Testis (tissue), 2 donors: Measurements from ENCODE around the gene IGFBP3.

Experiments
- POLR2A ChIP-seq: fragments of 450-650 bp; IDR thresholded peaks from one replicate; pipeline ENCODE4 v1.6.1; 2017; ENCODE audit warnings: antibody characterized with exemption, mild to moderate bottlenecking, moderate library complexity
- TF ChIP-seq, protein P1 (sequence below), 3 experiments: fragments of 450-650 bp in 2 of 3; fragments of 200-600 bp in 1 of 3; sonication (generic) in 1 of 3; IDR thresholded peaks; one replicate each; pipeline ENCODE4 v1.5.1; 2016 to 2019; ENCODE audit warnings: antibody characterized with exemption in 3 of 3, mild to moderate bottlenecking in 2 of 3, moderate library complexity in 1 of 3

- TF ChIP-seq, protein P1, sequence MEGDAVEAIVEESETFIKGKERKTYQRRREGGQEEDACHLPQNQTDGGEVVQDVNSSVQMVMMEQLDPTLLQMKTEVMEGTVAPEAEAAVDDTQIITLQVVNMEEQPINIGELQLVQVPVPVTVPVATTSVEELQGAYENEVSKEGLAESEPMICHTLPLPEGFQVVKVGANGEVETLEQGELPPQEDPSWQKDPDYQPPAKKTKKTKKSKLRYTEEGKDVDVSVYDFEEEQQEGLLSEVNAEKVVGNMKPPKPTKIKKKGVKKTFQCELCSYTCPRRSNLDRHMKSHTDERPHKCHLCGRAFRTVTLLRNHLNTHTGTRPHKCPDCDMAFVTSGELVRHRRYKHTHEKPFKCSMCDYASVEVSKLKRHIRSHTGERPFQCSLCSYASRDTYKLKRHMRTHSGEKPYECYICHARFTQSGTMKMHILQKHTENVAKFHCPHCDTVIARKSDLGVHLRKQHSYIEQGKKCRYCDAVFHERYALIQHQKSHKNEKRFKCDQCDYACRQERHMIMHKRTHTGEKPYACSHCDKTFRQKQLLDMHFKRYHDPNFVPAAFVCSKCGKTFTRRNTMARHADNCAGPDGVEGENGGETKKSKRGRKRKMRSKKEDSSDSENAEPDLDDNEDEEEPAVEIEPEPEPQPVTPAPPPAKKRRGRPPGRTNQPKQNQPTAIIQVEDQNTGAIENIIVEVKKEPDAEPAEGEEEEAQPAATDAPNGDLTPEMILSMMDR (IDR thresholded peaks at IDR 0.05) = no peak
- TF ChIP-seq POLR2A = no peak
Observed at GRCh38 chr7:45940939-45941338, 19.9 kb upstream of the IGFBP3 start.
